ENCODE data around the gene IKZF2.

The IKZF2 gene

DNA sequence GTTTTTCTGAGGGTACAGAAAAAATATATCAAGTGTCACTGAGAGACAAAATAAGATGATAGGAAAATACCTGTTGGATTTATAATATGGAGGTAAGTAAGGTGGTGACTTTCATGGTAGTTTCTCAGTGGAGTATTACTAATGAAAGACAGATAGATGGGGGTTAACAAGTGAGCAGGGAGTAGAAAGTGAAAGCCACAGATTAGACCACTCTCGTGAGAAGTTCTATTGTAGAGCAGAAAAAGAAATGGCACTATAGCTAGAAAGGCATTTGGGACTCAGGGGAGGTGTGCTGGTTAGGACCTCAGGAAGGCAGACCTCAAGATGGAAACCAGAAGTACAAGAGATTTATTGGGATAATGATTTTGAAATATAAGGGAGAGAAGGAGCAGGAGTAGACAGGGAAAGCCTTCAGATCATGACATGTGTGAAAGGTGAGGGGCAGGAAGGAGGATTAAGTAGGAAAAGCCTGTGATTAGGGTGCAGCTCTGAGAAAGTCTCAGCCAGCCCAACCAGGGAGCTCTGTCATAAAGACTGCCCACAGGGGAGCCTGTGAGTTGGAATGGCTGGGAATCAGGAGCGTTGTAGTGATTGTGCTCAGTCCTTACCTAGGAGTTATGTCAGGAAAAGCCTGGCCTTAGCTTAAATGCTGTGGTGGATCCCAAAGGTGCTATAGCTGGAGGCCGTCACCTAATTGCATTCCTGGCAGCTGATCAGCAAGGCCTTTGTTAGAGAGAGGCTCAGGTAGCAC lies 198.1 kb downstream of the IKZF2 start:
- DNase-seq = no peak

DNA sequence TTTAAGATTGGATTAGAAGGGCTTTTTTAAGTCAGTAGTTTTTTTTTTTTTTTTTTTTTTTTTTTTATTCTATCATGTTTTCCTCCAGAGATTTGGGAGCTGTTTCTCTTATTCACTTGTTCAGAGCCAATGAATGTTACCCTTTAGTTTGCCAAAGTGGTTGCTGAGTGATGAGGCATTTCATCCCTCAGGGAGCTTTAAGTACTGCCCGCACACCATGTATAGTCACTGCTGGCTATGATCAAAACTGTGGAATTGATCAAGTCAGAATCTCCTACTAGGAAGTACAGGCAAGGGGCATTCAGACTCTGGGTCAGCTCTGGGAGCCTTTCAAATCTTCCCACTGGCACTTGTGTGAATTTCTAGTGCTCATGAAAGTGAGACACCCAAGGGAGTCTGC lies 201.6 kb downstream of the IKZF2 start:
- DNase-seq = no peak
